HG03135 (cell line): ENCODE measurements around the gene DNASE1L2.
A peak's percentile ranks its signal among the peaks of the same experiment; 100 is the strongest.
"Not testable (repeated sequence)": the region's sequence is repeated elsewhere in the genome, so short reads cannot be mapped to it uniquely, and the experiment has no call there.

Experiments
- ATAC-seq: cut with Tn5 transposase; IDR thresholded peaks from one replicate; pipeline ENCODE4 v1.9.1; 2021; ENCODE audit warnings: mild to moderate bottlenecking, moderate library complexity; ENCODE audit not compliant: unreplicated experiment

The DNASE1L2 gene

GRCh38 chr16:2203119-2203688 lies 33.0 kb upstream of the DNASE1L2 start:
- not testable (repeated sequence) for ATAC-seq

GRCh38 chr16:2204416-2205103 lies 31.7 kb upstream of the DNASE1L2 start:
- ATAC-seq = no peak

DNA sequence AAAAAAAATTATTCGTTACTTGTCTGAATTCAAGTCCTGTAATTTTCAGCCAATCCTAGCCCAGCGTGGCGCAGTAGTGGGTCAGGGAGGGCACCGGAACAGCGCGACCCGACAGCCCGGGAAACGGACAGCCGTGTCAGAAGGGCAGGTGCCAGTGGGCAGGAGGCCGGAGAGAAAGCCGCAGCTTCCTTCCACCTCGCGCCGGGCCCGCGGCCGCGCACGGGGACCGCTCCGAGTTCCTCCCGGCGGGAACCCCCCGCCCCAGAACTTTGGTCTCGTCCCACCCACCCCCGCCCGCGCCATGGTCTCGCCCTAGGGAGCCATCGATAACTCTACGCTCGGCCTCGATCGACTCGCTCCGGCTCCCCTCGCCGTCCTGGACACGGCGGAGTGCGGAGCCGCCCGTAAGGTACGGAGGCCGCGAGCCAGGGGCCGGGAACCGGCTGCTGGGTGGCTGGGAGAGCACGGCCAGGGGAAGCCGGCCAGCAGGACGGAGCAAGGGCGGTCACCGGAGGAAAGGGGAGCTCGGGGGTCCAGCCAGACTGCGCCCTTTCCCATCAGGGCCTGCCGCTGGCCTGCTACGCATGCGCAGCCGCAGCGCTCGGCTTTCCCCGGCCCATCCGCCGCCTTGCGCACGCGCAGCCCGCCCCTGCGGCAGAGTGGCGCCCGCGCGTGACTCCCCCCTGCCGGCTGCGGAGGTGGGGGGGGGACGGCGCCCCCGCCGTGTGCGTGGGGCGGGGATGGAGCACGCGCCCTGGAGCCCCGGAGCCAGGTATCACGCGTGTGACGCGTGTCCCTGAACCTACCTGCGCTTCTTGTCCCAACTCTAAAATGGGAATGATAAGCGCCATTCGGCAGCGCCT lies 30.9 kb upstream of the DNASE1L2 start, which contains the start of gene MLST8:
TSS of gene MLST8 (plus strand) at position 351 of the 863 bp plus-strand sequence. CDS start 632 bp downstream, outside the sequence.
- ATAC-seq = peak; percentile 71

- peak; percentile 3 for ATAC-seq
These were observed 30.3 kb upstream of the DNASE1L2 start for GRCh38 chr16:2205967-2206313.

DNA sequence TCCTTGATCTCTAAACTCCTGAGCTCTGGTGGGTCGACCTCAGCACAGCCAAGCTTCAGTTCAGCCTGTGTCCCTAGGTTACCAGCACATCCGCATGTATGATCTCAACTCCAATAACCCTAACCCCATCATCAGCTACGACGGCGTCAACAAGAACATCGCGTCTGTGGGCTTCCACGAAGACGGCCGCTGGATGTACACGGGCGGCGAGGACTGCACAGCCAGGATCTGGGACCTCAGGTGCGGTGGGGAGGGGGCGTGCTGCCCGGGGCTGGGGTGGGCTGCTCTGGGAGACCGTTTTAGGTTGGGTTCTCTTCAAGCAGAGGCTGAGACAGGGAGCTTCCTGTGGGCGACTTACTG lies 29.8 kb upstream of the DNASE1L2 start:
- no peak for ATAC-seq

DNA sequence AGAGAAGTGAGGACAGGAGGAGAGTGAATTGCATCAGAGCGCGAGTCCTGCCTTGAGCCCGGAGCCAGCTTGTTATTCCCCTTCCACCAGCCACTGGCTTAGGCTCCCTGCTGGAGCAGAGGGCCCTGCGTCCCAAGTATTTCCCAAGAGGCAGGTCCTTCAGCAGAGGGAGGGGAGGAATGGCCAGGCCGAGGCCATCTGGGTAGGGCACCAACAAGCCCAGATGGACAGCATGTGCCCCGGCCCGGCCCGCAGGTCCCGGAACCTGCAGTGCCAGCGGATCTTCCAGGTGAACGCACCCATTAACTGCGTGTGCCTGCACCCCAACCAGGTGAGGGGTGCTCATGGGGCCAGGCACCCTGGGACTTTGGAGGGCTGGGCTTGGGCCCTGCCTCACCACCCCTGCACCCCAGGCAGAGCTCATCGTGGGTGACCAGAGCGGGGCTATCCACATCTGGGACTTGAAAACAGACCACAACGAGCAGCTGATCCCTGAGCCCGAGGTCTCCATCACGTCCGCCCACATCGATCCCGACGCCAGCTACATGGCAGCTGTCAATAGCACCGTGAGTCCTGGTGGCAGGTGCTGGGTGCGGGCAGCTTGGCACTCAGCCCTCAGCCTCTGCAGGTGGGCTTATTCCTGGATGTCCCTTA lies 29.3 kb upstream of the DNASE1L2 start:
- ATAC-seq = no peak

DNA sequence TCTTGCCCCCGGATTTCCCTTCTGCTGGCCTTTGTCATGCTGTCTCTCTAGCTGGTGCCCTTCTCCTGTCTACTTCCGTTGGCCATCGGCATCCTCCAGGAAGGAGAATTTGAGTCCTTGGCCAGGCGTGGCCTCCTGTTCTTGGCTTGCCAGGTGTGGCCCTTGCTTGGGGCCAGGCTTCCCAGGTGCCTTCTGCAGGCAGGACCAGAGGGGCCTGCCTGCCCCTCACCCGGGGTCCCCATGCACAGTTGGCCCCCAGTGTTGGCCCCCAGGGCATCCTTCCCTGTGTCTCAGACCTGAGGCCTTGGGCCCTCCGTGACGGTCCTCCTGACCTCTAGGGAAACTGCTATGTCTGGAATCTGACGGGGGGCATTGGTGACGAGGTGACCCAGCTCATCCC lies 28.4 kb upstream of the DNASE1L2 start:
- no peak for ATAC-seq

DNA sequence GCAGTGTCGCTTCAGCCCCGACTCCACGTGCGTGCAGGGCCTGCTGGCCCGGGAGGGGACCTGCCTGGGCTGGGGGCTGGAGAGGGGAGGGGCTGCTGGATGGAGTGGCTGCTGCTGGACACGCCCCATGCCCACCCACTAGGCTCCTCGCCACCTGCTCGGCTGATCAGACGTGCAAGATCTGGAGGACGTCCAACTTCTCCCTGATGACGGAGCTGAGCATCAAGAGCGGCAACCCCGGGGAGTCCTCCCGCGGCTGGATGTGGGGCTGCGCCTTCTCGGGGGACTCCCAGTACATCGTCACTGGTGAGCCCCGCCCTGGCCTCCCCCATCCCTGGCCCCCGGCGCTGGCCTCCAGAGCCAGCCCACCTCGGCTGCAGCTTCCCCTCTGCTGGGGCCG lies 27.9 kb upstream of the DNASE1L2 start:
- no peak for ATAC-seq

GRCh38 chr16:2208772-2209171 lies 27.5 kb upstream of the DNASE1L2 start:
- ATAC-seq = no peak

GRCh38 chr16:2209258-2210008 lies 26.8 kb upstream of the DNASE1L2 start:
- ATAC-seq = no peak

DNA sequence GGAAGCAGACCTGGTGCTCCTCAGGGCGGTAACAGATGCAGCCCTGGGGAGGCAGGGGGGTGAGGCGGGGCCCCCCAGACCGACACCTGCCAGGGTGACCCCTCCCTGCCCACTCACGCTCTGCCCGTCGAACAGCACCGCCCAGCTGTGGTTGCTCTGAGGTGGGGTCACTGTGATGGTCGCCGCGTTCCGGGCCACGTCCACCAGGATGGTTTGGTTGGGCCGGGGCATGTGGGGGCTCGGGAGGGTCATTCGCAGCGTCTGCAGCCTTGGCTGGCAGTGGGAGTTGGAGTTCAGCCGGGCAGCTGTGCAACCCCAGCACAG lies 26.3 kb upstream of the DNASE1L2 start:
- ATAC-seq = no peak

- ATAC-seq = no peak
These were observed 25.6 kb upstream of the DNASE1L2 start, which contains the start of gene BRICD5 for GRCh38 chr16:2210386-2211365. BRICD5 (minus strand) TSS chr16:2210863; CDS start chr16:2210833, 30 bp downstream.

DNA sequence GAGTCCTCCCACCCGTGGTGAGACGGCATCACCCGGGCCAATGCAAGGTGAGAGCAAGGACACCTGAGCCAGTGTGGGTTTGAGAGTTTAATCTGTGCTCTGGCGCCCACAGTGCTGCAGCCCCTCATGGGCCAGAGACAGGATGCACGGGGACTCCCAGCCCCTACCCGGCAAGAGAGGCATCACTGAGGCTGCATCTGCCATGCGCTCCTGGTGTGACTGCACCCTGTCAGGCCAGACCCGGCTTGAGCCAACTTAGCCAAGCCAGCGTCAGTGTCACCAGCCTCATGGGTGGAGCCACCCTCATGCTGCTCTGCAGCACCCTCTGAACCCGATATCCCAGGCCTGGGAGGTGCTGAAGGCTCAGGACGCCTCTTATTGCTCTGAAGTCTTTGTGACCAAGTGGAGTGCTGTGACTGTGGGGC lies 24.3 kb upstream of the DNASE1L2 start:
- ATAC-seq = no peak

GRCh38 chr16:2212362-2213324 lies 23.6 kb upstream of the DNASE1L2 start:
- ATAC-seq = no peak

DNA sequence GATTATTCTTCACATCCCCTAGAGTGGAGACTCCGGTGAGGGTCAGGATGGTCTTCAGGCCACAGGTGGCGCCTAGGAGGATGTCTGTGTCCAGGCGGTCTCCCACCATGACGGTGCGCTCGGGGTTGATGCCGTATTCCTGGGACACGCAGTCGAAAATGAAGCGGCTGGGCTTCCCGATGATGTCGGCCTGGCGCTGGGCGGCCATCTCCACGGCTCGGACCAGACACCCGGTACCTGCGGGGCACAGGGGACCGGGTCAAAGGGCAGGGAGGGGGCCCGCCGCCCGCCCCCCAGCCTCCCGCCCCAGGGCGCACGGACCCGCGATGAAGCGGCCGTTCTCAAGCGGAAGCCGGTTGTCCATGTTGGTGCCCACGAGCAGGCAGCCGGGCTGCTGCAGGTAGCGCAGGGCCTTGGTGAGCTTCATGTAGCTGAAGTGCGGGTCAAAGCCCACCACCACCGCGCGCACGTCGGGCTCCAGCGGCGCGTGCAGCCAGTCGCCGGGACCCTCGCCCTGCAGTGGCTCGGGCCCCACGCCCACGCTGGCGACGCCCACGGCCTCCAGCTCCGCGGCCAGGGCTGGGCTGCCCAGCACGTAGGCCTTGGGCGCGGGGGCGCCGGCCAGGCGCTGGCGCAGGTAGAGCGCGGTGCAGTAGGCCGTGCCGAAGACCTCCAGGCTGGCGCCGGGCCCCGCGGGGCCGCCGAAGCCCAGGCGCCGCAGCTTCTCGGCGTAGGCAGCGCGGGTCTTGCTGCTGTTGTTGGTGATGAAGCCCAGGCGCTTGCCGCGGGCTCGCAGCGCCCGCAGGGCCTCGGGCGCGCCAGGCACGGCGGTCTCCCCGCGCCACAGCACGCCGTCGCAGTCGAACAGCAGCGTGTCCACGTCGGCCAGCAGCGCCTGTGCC lies 22.2 kb upstream of the DNASE1L2 start:
- peak; percentile 1 for ATAC-seq

- peak; percentile 74 for ATAC-seq
These were observed 21.6 kb upstream of the DNASE1L2 start, which contains the start of gene PGP for GRCh38 chr16:2214719-2214968. PGP (minus strand) TSS chr16:2214840; CDS start chr16:2214777, 63 bp downstream.

DNA sequence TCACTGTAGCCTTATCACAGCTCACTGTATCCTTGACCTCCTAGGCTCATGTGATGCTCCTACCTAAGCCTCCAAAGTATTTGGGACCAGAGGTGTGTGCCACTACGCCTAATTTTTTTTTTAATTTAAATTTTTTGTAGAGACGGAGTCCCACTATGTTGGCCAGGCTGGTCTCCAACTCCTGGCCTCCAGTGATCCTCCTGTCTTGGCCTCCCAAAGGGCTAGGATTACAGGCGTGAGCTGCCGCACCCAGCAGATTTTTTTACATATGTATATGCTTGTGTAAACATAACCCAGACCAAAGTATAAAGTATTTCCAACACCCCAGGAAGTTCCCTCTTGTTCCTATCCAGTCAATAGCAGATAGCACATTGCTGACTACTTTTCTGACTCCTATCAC lies 19.9 kb upstream of the DNASE1L2 start:
- ATAC-seq = no peak
